SH-SY5Y (cell line): ENCODE measurements around the gene PKD1L1.

Experiments
- GATA2 ChIP-seq: IDR thresholded peaks from 2 replicates; pipeline ENCODE4 v1.6.1; 2011; ENCODE audit warnings: mild to moderate bottlenecking, low read depth, low read length
- GATA3 ChIP-seq: IDR thresholded peaks from 2 replicates; pipeline ENCODE4 v1.6.1; 2011; ENCODE audit warnings: low read depth, mild to moderate bottlenecking, low read length, moderate library complexity

GRCh38 chr7:47934831-47935230, 13.4 kb downstream of the PKD1L1 start:
- TF ChIP-seq GATA3 (no peak), GATA2 (no peak)
